ENCODE results near the gene YWHAQ.
A peak's percentile ranks its signal among the peaks of the same experiment; 100 is the strongest.

Gene YWHAQ

DNA sequence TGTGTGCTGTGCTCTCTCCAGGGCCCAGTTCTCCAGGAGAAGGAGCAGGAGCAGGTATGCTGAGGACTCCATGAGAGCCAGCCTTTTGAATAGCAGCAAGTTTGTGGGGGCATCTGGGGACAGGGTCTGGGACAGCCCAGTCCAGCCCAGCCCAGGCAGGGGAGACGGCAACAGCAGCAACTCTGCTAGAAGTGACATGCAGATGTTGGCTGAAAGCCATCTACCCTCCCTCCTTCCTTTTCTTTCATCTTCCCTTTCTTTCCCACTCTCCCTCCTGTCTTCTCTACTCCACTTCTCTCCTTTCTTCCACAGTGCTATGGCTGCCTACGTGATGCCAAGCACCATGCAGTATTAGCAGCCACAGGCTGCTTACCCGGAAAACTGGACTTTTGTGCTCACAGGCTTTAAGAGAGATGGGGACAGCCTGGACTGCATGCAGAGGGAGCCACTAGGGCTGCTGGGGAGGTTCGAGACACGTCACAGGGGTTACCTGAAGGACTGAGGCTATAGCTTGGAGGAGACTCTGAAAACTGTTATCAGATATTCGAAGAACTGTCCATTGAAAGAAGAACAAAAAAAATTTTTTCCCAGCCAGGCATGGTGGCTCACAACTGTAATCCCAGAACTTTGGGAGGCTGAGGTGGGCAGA is 23.8 kb upstream of the YWHAQ start:
- no peak for DNase-seq

DNA sequence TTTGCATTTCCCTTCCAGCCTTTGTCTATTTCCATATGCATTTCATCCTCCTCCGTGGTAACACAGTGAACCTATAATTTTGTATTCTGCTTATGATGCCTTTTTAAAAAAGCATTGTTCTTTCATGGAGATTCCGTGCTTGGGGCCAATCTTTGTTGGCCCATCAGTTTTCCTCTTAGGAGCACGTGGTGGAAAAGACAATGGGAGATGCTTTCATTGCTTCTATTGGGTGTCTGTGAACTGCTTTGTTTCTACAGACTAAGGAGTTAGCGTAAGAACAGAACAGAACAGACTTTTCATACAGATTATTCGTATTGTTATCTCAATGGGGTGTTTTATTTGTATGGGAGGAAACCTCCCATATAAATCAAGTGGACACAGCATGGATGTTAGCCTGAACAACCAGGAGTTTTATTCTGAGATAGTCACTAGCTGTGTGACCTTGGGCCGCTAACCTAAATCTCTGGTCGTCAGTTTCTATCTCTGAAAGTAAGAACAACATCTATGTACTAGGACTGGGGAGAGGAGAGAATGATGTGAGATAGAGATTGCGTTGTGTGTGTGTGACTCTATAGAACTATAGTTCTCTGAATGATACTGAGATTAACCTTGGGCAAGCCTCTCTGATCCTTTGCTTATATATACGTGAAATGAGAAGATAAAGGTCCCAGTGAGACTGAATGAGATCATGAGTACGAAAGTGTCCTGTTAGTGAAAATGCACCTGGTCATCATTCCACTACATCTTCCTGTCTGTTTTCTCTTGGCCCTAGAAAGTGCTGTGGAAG is 22.9 kb upstream of the YWHAQ start:
- DNase-seq = no peak

- no peak for DNase-seq
Observed at GRCh38 chr2:9652898-9653479, 22.2 kb upstream of the YWHAQ start.

- DNase-seq = no peak
Observed at GRCh38 chr2:9652267-9652666, 21.5 kb upstream of the YWHAQ start.

DNA sequence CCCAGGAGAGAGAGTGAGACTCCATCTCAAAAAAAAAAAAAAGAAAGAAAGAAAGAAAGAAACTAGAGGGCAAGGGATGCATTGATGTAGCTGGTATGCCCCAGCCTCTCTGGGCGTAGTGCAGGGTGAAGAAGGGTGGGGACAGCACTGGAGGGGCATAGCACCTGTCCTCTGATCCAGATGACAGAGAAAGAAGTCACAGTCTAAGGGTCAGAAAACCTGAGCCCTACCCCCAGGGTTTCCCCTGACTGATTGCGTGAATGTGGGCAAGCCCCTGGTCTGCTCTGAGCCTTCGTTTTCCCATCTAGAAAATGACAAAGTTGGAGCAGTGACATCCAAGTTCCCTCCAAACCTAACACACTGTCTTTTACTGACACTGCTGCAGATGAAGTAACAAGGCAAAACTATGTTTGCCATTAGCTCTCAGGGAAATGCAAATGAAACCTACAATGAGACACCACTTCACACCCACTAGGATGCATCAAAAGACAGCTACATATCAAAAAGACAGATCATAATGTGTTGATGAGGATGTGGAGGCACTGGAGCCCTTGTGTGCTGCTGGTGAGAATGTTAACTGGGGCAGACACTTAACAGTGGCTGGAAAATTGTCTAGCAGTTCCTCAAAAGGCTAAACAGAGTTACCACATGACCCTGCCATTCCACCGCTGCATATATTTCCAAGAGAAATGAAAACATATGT is 19.5 kb upstream of the YWHAQ start:
- DNase-seq = no peak

GRCh38 chr2:9649261-9649660 is 18.5 kb upstream of the YWHAQ start:
- DNase-seq = no peak

- DNase-seq = no peak
Observed at GRCh38 chr2:9648821-9649220, 18.0 kb upstream of the YWHAQ start.

DNA sequence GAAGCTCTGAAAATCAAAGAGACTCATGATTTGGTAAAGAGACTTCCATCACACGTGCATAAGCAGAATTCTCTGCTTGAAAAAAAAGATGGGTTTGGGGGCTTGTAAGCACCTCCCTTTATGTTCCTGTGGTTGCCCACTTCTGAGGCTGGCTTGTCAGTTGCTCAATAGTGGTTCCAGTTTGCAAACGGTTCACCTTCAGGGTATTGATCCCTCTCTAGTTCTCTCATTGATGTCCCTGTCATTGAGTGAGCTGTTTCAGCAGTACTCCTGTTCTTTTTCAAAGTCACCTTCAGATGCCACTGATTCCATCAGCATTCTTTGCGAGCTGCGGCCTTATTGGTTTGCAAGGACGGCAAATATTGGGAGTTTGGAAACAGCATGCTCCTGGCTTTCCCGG is 17.1 kb upstream of the YWHAQ start:
- no peak for DNase-seq

GRCh38 chr2:9646196-9647030 is 15.6 kb upstream of the YWHAQ start:
- no peak for DNase-seq

DNA sequence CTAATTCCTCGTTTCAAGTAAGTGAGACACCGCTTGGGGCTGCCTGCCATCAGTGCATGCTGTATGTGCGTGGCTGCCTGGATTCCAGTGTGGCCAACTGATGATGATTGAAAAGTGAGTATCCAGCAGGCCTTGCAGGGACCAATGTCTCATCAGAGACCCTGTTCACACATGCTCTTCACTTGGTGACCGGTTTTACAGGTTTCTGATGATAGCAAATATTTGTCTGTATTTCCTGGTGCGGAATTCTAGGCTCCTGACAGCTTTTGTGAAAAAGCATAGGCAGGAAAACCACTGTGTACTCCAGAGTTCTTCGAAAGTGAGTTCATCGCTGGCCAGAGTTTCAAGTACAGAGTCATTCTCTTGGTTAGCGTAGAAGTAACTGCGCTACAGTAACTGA is 13.8 kb upstream of the YWHAQ start:
- DNase-seq = no peak

DNA sequence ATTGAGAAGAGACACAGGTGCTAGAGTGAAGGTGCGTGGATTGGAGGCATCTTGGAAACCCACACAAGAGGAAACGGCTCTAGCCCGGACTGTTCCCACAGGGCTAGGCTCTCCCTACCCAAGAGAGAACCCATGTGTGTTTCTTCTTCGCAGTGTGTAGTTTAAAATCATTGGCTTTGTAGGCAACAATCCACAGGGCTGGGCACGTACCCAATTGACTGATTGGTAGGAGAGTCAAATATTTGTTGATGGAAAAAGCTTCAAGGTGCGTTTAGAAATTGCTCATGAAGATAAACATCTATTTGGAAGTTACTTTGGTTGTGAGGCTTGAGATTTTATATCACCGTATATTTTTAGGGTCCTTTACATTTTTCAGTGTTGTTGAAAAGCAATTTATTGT is 13.2 kb upstream of the YWHAQ start:
- no peak for DNase-seq

- no peak for DNase-seq
Observed at GRCh38 chr2:9641641-9642040, 10.8 kb upstream of the YWHAQ start.

- no peak for DNase-seq
Observed at GRCh38 chr2:9640403-9641104, 9.8 kb upstream of the YWHAQ start.

DNA sequence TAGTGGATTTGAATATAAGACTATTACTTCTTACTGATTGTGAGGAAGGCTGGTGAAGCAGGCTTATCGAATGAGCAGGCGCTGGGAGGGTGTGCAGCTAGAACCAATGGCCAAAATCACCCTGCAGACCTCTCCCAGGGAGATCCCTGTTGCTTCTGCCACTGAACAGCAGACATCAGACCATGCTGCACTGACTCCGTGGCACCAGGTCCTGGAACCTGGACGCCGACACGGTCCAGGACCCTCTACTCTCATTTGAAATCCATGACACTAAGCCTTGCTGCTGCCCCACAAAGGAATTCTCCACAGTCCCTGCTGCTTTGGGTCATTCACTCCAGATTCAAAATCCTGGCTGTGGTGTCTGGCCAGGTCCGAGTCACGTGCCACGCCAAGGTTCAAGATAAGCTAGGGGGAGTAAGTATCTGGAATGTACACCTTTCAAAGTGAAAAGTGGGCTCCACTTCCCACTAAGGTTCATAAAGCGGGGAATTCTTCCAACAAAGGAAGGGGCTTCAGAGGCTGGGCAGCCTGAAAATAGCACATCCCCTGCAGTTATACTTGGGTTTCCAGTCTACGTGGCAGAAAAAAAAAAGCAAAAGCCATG is 9.0 kb upstream of the YWHAQ start:
- no peak for DNase-seq

GRCh38 chr2:9639000-9639602 is 8.3 kb upstream of the YWHAQ start:
- no peak for DNase-seq

DNA sequence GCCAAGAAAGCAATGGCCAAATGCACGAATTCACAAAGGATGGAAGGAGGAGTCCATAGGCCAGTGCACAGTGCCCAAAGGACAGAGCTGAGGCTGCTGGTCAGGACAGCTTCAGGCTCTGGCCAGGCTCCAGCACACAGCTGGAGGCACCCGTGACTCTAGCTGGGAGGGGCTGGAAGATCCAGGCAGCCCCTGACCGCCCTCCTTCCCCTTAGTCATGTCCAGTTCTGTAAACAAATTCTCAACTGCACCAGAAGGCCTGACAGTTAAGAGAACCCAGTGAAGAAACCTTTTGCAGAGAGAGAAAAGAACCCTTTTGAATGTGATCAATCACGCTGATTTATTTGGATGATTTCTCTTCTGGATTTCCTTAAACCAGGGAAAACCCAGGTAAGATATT is 7.7 kb upstream of the YWHAQ start:
- DNase-seq = no peak

- no peak for DNase-seq
Observed at GRCh38 chr2:9637330-9637729, 6.5 kb upstream of the YWHAQ start.

GRCh38 chr2:9634133-9634532 is 3.3 kb upstream of the YWHAQ start:
- no peak for DNase-seq

GRCh38 chr2:9631878-9632700 is 1.3 kb upstream of the YWHAQ start:
- peak in 1 of 2 experiments; percentile 15 for DNase-seq

DNA sequence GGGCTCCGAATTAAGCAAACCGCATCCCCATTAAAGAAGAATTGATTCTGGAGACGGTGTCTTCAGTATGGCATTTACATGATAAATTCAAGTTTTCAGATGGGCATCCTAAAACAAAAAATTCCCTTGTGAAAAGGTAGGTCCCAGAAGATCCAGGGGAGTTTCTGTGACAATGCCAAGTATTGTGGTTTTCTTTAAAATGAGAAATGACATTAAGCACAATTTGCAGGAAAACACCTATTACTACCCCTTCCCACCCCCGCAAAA is 689 bp upstream of the YWHAQ start:
- no peak for DNase-seq

All from SHP77 (cell line).